22Rv1 (cell line): ENCODE data around the gene SLC25A6.

Source experiments
- H3K27ac ChIP-seq: fragments of 450-650 bp; 2 replicates; pipeline ENCODE4 v1.5.1; 2017
- ZFX ChIP-seq: fragments of 450-650 bp; IDR thresholded peaks from 2 replicates; pipeline ENCODE4 v1.6.1; 2017; ENCODE audit warnings: antibody characterized with exemption, borderline replicate concordance
- TF ChIP-seq, protein P1 (sequence below): fragments of 450-650 bp; IDR thresholded peaks from 2 replicates; pipeline ENCODE4 v1.5.1; 2017; ENCODE audit warnings: mild to moderate bottlenecking

SLC25A6 gene

DNA sequence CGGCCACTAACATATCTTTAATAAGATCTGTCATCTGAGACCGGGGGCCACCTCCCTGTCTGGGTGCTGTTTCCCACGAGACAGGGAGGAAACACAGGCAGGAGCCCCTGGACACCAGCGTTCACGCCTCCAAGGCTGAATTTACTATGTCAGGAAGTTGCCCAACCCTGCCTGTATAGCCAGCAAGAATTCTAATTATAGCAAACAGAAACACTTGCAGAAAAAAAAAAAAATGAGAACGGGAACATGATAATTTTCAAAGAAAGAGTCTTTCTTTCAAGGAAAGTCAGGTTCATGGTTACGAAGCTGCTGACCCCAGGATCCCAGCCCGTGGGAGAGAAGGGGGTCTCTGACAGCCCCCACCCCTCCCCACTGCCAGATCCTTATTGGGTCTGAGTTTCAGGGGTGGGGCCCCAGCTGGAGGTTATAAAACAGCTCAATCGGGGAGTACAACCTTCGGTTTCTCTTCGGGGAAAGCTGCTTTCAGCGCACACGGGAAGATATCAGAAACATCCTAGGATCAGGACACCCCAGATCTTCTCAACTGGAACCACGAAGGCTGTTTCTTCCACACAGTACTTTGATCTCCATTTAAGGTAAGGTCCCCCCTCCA is 55.5 kb downstream of the SLC25A6 start, which contains the start of gene IL3RA:
TSS of gene IL3RA (plus strand) at position 455 of the 613 bp plus-strand sequence. CDS start 4,981 bp downstream, outside the sequence.
- H3K27ac ChIP-seq: no peak within 1 kb of the TSS
- TF ChIP-seq ZFX: no peak
- TF ChIP-seq, protein P1, sequence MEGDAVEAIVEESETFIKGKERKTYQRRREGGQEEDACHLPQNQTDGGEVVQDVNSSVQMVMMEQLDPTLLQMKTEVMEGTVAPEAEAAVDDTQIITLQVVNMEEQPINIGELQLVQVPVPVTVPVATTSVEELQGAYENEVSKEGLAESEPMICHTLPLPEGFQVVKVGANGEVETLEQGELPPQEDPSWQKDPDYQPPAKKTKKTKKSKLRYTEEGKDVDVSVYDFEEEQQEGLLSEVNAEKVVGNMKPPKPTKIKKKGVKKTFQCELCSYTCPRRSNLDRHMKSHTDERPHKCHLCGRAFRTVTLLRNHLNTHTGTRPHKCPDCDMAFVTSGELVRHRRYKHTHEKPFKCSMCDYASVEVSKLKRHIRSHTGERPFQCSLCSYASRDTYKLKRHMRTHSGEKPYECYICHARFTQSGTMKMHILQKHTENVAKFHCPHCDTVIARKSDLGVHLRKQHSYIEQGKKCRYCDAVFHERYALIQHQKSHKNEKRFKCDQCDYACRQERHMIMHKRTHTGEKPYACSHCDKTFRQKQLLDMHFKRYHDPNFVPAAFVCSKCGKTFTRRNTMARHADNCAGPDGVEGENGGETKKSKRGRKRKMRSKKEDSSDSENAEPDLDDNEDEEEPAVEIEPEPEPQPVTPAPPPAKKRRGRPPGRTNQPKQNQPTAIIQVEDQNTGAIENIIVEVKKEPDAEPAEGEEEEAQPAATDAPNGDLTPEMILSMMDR: no peak
